GM19351 (cell line): Measurements from ENCODE around the gene PLEKHB1.
A peak's percentile ranks its signal among the peaks of the same experiment; 100 is the strongest.

Experiments used
- ATAC-seq: cut with Tn5 transposase; IDR thresholded peaks from one replicate; pipeline ENCODE4 v1.9.1; 2021; ENCODE audit warnings: mild to moderate bottlenecking, moderate library complexity; ENCODE audit not compliant: unreplicated experiment

The PLEKHB1 gene, protein sequence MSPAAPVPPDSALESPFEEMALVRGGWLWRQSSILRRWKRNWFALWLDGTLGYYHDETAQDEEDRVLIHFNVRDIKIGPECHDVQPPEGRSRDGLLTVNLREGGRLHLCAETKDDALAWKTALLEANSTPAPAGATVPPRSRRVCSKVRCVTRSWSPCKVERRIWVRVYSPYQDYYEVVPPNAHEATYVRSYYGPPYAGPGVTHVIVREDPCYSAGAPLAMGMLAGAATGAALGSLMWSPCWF

DNA sequence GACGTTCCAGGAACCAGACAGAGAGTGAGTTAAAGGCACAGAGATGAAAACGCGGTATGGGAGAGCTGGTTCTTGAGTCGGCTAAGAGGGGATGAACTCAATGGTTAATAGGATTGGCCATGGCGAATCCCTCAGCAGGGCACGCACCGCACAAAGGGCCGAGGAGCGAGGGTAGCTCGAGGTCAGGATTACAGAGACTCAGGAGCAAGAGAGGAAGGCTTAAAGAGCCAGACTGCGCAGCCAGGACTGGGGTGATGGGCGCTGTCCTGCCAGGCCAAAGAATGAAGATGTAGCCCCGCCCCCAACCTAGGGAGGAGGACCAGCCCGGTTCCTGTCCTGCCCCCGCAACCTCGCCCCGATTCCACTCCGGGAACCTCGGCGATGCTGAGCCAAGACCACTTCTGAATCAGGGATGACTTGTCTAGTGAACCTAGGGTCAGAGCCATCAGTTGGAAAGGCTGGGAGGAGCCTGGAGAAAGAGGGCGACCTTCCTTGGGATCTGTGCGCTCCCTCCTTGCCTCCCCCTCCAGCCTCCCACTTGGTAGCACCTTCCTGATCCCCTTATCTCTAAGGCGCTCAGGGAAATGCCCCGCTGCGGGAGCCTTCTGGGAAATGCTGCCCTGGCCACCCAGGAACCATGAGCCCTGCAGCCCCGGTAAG, at the start of gene PLEKHB1:
Gene PLEKHB1, plus strand, starts transcription at position 610 of the 660 bp plus-strand sequence. Its CDS starts 28 bp downstream, at position 638.
- no peak for ATAC-seq

DNA sequence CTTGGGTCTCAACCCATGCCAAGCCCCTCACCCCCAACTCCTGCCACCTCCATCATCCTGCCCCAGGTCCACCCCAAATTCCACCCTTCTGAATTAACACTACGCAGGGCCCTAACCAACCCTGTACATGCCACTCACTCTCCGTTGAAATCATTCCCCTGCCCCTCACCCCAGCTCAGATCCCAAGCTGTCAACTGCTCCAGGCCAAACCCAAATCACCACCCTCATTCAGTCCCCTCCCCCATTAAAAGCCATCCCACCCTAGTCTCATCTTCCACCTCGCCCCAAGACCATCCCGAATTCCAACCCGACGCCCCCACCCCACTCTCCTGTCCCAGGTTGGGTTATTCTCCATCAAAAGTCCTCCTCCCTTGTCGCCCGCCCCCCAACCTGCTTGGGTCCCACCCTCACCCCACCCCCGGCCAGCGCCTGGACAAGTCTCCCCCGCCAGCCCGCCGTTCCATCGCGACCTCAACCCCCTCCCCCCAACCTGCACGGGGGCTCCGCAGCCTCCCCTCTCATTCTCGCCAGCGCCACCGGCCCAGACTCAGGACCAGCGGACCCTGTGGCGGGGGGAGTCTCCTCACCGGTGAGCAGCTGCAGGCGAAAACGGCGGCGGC, 48.9 kb upstream of the PLEKHB1 start:
- no peak for ATAC-seq

DNA sequence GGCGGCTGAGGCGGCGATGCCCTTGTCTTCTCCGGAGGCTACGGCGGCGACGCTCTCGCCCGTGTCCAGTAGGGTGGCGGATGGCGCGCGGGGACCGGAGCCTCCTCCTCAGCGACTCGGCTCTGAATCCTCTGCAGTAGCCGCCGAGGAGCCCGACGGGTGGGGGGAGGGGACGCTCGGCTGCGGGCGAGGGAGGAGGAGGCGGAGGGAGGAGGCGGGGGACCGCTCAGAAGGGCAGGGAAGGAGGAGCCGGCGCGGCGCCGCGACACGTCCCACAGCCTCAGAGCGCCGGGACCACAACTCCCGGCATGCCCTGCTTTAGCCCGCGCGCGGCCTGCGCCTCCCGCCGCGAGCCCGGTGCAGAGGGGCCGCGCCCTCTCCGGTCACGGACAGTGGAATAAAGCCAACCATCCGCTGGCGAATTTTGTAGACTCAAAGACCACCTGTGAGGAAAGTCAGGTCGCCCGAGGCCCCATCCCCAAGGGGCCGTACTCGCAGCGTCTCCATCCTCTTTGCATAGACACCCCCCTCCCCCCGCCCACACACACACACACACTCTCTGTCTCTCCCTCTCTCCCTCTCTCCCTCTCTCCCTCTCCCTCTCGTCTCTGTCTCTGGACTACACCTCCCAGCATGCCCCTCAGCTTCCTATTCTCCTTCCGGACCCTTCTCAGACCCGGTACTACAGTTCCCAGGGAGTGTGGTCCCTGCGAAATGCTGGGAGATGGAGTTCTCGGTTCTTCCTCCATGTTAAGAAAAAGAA, 48.2 kb upstream of the PLEKHB1 start, which contains the start of gene FAM168A:
Gene FAM168A, minus strand, starts transcription at position 157 of the 763 bp plus-strand sequence. CDS start 129,638 bp downstream, outside the sequence.
- ATAC-seq: peak; percentile 90

DNA sequence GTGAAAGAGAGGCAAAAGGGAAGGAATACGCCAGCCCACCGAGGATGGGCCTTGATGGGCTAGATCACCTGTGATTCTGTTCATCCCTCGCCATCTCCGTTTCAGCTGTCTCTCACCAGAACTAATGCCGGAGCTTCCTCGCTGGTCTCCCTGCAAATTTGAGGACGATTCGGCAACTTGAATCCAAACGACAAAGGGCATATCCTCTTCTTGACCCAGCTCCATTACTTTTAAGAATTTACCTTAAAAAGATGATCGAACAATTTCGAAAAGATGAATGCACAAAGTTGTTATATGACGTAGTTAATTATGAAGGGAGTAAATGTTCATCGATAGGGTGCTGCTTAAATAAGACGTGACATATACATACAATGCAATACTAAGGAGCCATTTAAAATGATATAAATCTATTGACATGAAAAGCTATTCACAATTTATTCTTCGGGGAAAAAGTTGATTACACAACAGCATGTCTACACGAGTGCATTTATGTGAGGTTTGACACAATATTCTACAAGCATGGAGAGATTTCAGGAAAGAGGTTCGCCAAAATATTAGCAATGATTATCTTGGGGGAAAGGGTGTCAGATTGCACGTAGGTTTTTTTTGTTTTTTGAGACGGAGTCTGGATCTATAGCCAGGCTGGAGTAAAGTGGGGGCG, 47.5 kb upstream of the PLEKHB1 start:
- peak; percentile 7 for ATAC-seq

DNA sequence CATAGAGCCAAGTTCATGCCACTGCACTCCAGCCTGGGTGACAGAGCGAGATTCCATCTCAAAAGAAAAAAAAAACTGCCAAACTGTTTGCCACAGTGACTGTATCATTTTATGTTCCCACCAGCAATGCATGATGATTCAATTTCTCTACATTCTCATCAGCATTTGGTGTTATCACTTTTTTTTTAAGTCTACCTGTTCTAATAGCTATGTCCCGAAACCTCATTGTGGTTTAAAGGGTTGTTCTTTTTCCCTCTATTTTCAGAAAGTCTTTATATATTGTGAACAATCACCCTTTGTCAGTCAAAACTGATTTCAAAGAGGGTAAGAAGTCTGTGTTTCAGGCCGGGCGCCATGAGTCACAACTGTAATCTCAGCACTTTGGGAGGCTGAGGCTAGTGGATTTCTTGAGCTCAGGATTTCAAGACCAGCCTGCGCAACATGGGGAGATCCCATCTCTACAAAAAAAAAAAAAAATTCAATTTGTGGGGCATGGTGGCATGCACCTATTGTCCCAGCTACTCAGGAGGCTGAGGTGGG, 33.7 kb upstream of the PLEKHB1 start:
- ATAC-seq: no peak

DNA sequence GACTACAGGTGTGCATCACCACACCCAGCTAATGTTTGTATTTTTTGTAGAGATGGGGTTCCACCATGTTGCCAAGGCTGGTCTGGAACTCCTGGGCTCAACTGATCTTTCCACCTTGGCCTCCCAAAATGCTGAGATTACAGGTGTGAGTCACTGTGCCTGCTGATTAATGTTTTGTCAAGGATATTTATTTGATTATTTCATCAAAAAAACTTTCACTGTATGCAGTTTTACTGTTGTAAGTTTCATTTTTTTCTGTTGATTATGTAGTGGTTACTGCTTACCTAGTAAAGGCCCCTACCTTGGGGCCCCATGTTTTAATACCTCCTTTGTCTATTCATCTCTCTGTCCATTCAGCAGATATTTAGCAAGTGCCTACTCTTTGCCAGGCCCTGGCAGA, 31.8 kb upstream of the PLEKHB1 start:
- no peak for ATAC-seq

DNA sequence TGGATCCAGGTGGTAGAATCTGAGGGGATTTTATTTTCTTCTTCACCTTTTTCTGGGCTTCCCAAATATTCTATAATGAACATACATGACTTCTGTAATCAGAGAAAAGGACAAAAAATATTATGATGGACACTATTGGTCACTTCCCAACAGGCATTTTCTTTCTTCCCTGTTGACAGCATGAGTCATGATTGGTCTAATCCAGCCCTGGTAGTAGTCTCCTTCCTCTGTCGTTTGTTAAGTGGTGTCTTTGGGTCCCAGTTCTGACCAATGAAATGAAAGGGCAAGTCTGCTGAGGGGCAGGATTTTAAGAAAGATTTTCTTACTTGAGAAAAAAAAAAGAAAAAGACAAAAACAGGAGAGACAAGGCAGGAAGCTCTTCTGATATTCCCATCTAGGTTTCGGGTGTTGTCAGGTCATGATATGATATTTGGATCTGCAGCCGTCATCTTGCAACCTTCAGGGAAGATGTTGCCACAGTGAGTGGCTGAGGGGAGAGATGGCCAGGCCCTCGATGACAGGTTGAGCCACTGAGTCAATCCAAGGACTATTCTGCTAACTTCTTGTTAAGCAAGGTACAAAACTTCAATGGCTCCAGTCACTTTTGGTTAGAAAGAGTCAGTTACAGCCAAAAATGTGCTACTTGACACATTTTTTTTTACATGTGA, 23.3 kb upstream of the PLEKHB1 start:
- ATAC-seq: no peak

DNA sequence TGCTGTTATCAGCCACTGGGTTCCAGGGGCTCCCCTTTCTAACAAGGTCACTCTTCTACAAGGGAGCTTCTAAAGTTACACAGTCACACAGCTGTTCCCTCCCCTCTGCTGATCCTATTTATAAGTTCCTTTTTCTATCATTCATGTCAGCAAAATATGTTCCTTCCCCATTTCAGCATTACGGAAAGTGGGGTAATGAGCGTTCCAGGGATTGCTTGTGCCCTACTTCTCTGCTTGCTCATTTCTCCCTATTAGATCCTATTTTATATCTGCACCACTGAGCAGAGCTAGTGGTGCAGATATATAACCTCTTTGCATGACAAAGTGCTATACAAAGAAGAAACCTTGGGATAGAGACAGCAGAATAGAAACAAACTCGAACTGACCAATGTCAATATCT, 22.7 kb upstream of the PLEKHB1 start:
- ATAC-seq: no peak

DNA sequence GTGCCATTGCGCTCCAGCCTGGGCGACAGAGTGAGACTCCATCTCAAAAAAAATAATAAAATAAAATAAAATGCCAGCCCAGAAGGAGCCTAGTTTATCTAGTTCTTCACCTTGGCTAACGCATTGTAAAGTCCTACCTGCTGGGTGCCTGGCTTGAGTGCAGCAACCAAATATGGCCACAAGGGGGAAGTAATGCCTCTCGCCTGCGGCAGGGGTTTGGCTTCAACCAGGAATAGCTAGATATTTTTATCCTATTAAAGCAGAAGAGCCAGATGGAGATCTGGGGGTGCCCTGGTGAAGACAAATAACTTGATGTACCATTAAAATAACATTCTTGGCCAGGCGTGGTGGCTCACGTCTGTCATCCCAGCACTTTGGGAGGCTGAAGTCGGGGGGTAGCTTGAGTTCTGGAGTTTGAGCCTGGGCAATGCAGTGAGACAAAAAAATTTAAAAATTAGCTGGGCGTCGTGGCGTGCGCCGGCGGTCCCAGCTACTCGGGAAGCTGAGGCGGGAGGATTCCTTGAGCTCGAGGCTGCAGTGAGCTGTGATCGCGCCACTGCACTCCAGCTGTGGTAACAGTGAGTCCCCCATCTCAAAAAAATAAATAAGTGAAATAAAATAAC, 20.6 kb upstream of the PLEKHB1 start:
- ATAC-seq: no peak

DNA sequence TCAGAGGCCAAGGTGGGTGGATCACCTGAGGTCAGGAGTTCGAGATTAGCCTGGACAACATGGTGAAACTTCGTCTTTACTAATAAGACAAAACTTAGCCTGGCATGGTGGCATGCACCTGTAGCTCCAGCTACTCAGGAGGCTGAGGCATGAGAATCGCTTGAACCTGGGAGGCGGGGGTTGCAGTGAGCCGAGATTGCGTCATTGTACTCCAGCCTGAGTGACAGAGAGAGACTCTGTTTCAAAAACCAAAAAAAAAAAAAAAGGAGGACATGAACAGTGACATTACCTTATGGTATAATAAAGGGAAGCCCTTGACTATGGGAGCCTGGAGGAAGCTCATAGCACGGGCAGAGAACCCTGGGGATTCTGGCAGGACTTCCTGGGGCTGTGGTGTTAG, 16.5 kb upstream of the PLEKHB1 start:
- ATAC-seq: no peak

DNA sequence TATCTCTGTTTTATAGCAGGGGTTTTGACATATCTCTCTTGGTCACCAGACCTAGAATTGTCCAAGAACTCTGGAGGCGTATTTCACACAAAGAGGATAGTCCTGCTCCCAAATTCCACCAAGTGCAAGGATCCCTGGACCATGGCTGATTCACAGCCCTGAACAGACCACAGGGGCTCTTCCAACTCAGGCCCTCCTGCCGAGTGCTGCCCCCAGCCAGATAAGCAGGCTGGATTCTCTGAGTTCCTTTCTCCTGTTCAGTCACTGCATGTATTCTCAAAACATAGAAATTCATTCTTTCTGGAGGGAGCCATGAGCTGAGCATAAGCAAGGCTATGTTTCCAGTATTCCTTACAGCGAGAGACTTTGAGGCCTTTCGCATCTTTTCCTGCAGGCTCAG, 13.4 kb upstream of the PLEKHB1 start:
- no peak for ATAC-seq

DNA sequence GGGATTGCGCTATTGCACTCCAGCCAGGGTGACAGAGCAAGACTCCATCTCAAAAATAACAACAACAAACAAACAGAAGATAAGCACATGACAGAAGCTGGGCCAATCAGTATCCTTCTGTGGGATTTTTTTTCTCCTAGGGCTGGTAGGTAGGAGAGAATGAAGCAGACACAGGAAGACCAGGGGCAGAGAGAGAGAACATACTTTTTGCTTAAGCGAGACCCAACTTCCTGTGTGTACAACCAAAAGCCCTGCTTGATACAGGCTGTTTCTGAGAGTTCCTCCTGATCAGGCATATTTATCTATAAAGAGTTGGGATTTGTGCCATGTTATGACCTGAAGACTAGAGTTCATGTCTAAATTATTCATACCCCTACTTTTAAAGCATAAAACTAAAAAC, 12.4 kb upstream of the PLEKHB1 start:
- no peak for ATAC-seq

DNA sequence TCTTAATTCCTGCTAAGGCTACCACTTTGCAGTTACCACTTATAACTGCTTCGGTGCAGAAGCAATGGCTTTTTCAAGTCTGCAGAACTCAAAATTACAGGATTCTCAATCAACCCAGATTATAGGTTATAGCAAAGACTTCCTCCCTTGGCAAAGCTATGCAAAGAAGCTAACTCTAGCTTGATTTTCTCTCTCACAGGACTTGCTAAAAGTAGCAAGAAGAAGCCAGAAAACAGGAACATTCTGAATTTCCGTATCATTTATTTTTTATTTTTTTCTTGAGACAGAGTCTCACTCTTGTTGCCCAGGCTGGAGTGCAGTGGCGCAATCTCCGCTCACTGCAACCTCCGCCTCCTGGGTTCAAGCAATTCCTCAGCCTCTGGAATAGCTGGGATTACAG, 10.7 kb upstream of the PLEKHB1 start:
- ATAC-seq: no peak

DNA sequence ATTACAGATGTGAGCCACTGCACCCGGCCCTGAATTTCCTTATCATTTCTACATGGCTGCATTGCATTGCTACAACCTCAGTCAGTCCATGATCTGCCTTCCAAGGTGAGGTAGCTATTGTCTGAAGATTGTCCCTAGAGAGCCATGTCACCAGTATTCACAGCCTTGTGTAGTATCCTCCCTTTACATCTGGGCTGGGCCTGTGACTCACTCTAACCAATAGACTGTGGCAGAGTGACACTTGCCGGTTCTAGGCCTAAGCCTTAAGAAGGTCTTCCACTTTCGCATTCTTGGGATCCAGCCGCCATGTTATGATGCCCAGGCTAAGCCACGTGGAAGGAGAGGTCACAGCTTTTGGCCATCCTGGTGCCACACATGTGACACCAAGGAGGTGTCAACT, 10.1 kb upstream of the PLEKHB1 start:
- no peak for ATAC-seq

DNA sequence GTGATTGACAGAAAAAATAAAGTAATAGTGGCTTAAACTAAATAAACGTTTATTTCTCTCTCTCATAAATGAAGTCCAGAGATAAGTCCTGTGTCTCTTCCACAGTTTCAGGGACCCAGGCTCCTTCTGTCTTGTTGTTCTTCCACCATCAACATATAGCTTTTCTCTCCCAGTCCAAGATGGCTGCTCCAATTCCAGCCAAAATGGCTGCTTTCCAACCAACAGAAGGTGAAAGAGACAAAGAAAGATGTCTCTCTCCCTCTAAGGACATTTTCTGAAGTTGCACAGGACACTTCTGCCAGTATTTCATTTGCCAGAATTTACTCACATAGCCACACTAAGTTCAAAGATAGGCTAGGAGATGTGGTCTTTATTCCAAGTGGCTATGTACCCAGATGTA, 9.4 kb upstream of the PLEKHB1 start:
- ATAC-seq: no peak

DNA sequence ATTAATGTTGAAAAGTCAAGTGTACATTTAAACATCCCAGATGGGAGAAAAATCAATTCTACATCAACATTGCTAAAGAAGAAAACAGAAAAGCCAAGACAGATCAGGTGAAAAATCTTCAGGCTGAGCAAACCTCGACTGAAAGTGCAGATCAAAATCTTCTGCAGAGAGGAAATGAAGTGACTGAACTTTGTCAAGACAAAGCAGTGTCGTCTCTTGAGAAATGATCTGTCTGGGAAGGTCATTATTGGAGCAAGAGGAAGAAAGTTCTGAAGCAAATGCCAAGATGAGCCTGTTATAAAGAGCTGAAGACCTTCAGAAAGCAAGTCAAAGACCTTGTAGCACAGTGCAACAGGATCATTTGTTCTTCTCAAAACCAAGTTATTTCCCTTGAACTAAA, 5.8 kb upstream of the PLEKHB1 start:
- ATAC-seq: no peak

DNA sequence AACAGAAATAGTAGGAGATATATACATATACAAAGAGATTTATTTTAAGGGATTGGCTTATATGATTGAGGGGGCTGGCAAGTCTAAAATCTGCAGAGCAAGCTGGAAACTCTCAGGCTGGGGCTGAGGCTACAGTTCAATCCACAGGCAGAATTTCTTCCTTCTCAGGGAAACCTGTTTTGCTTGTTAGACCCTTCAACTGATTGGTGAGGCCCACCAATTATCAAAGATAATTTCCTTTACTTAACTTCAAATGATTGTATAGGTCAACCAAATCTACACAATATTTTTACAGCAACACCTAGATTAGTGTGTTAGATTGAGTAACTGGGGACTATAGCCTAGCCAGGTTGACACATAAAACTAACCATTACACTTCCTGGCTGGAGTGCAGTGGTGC, 4.7 kb upstream of the PLEKHB1 start:
- no peak for ATAC-seq

DNA sequence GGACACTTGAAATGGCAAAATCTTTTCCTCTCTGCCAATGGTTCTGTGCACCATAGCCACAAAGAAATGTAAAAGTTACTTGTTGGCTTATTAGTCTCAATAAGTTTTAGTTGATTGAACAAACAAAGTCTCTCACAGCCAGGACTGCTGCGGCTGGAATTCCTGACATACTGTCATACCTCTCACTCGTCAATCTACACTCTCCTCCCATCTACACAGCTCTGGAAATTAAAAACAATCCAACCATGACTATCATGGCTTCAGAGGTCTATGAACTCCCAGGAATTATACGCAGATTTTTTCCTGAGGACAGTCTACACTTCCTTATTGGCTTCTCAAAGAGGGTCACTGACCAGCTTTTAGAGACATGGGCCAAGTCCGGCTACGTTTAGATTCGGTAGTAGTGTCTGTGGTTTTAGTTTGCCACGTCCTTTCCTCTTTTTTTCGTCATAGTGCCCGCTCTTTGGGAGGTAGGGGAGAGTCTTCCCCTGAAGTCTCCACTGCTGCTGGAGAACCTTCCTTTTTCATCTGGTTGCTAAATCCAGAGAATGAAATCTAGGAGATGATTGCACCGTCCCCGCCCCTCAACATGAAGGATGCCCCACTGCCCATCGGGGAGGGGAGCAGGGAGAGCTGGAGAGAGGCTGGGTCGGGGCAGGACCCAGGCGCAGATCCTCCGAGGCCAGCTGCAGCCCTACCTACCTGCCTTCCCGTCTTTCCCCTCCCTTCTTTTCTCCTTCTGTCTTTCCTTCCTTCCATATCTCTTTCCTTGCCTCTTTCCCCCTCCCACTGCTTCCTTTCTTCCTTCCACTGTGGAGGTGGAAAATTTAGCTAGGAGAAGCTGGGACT, 1.0 kb upstream of the PLEKHB1 start:
- ATAC-seq: no peak
